A549 (cell line): ENCODE results near the gene IL21R.

Experiments
- CHD4 ChIP-seq: fragments of 200-600 bp; sonication (generic); IDR thresholded peaks from 2 replicates; pipeline ENCODE4 v1.6.1; 2016; ENCODE audit warnings: antibody characterized with exemption, mild to moderate bottlenecking, borderline replicate concordance
- EHF ChIP-seq: fragments of 250-450 bp; sonication (Bioruptor Pico); IDR thresholded peaks from 2 replicates; pipeline ENCODE4 v1.5.0; 2020; ENCODE audit warnings: mild to moderate bottlenecking
- GATA3 ChIP-seq: IDR thresholded peaks from 2 replicates; pipeline ENCODE4 v1.6.1; 2012; ENCODE audit warnings: borderline replicate concordance
- MYC ChIP-seq: IDR thresholded peaks from 2 replicates; pipeline ENCODE4 v1.6.1; 2012; ENCODE audit warnings: mild to moderate bottlenecking, inconsistent platforms, low read length, improper control_type of control experiment, borderline replicate concordance
- POLR2A ChIP-seq: IDR thresholded peaks from 2 replicates; pipeline ENCODE4 v1.6.1; 2012; ENCODE audit warnings: mild to moderate bottlenecking, low read length
- RAD21 ChIP-seq, 2 experiments: fragments of >200 bp in 1 of 2; sonication (Bioruptor Twin) in 1 of 2; formaldehyde crosslinking in 1 of 2; IDR thresholded peaks in 1 of 2; conservative IDR thresholded peaks in 1 of 2; 2 replicates in 1 of 2; 3 replicates in 1 of 2; pipeline ENCODE4 v1.6.1; 2012 to 2018; ENCODE audit warnings: inconsistent platforms in 1 of 2
- TF ChIP-seq, protein P1 (sequence below): fragments of >200 bp; sonication (Bioruptor Twin); formaldehyde crosslinking; IDR thresholded peaks from 3 replicates; pipeline ENCODE4 v1.5.1; 2016

DNA sequence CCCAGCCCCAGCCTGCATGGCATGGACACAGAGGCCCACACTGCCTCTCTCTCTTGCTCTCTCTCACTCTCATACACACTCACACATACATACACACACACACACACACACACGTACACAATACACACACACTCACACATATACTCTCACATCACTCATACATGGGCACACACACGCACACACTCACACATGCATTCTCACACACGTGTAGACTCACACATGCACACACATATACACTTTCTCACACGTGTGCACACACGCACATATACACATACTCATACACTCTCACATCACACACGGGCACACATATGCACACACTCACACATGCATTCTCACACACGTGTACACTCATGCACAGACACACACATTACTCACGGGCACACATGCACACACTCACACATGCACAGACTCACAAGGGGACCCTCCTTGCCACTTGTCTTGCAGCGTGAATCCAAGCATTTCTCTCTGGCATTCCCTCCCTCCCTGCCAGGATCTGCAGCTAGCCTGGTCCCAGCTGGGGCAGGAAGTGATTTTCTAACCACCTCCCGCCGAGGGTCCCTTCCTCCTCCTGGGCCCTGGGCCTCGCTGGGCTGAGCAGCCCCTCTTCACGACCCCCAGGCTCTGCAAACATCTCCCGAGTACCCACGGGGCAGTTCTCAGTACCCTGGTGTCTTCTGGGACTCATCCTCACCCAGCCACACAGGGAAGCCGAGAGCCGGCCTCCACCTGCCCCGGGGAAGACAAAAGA is 37.5 kb downstream of the IL21R start:
- no peak for TF ChIP-seq RAD21 (conservative IDR thresholded peaks at IDR 0.05 in 1 of 2, IDR thresholded peaks at IDR 0.05 in 1 of 2)
- TF ChIP-seq GATA3: no peak
- no peak for TF ChIP-seq POLR2A
- TF ChIP-seq, protein P1, sequence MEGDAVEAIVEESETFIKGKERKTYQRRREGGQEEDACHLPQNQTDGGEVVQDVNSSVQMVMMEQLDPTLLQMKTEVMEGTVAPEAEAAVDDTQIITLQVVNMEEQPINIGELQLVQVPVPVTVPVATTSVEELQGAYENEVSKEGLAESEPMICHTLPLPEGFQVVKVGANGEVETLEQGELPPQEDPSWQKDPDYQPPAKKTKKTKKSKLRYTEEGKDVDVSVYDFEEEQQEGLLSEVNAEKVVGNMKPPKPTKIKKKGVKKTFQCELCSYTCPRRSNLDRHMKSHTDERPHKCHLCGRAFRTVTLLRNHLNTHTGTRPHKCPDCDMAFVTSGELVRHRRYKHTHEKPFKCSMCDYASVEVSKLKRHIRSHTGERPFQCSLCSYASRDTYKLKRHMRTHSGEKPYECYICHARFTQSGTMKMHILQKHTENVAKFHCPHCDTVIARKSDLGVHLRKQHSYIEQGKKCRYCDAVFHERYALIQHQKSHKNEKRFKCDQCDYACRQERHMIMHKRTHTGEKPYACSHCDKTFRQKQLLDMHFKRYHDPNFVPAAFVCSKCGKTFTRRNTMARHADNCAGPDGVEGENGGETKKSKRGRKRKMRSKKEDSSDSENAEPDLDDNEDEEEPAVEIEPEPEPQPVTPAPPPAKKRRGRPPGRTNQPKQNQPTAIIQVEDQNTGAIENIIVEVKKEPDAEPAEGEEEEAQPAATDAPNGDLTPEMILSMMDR: no peak
- no peak for TF ChIP-seq MYC
- TF ChIP-seq CHD4: no peak
- TF ChIP-seq EHF (CRISPR knock-in tag): no peak
